ENCODE data around the gene MTTP.

DNA sequence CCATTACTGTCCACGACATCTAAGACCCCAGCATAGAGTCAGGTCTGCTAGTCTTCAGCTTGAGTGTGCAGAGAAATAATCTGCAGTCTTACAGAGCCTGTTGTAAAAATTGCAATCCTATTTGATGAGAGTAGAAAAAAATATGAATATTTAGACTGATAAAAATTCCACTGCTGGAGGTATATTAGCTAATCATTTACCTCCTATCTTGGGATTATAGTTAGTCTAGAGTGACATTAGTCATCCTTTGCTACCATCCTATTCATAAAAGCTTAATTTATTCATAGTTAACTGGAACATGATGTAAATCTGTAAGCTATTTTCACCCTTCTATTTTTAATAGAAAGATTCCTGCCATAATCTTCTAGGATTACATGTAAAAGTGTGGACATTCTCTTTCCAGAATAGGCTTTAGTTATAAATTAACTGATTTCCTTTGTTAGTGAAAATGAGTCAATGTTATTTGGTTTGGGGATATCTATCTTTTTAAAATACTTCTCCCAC, 56.3 kb downstream of the MTTP start:
- TF ChIP-seq, protein P1, sequence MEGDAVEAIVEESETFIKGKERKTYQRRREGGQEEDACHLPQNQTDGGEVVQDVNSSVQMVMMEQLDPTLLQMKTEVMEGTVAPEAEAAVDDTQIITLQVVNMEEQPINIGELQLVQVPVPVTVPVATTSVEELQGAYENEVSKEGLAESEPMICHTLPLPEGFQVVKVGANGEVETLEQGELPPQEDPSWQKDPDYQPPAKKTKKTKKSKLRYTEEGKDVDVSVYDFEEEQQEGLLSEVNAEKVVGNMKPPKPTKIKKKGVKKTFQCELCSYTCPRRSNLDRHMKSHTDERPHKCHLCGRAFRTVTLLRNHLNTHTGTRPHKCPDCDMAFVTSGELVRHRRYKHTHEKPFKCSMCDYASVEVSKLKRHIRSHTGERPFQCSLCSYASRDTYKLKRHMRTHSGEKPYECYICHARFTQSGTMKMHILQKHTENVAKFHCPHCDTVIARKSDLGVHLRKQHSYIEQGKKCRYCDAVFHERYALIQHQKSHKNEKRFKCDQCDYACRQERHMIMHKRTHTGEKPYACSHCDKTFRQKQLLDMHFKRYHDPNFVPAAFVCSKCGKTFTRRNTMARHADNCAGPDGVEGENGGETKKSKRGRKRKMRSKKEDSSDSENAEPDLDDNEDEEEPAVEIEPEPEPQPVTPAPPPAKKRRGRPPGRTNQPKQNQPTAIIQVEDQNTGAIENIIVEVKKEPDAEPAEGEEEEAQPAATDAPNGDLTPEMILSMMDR (IDR thresholded peaks at IDR 0.05), result no peak
- TF ChIP-seq POLR2A (IDR thresholded peaks at IDR 0.05), result no peak

All from uterus (tissue), 2 donors.